DND-41 (cell line): ENCODE measurements around the gene HOTAIR.

Experiments used
- ATAC-seq: fragments of 200-7000 bp; cut with Tn5 transposase; 3 replicates; pipeline ENCODE4 v1.9.1; 2021; ENCODE audit warnings: low read depth; ENCODE audit not compliant: insufficient read depth
- DNase-seq: peaks from one replicate; pipeline ENCODE4 v3.0.0-alpha.2; 2020
- H2AFZ ChIP-seq: 2 replicates; pipeline ENCODE4 v1.6.0; 2012; ENCODE audit warnings: low read depth, low read length
- H3K27ac ChIP-seq: 2 replicates; pipeline ENCODE4 v1.5.1; 2012; ENCODE audit warnings: low read length, inconsistent platforms
- H3K27me3 ChIP-seq: fragments of 200-600 bp; sonication (generic); 2 replicates; pipeline ENCODE4 v1.6.0; 2012; ENCODE audit warnings: low read length, mild to moderate bottlenecking, inconsistent platforms; ENCODE audit not compliant: insufficient read depth, poor library complexity
- H3K36me3 ChIP-seq: 2 replicates; pipeline ENCODE4 v1.5.1; 2012; ENCODE audit warnings: low read length, inconsistent platforms; ENCODE audit not compliant: insufficient read depth
- H3K4me1 ChIP-seq: 2 replicates; pipeline ENCODE4 v1.5.1; 2012; ENCODE audit warnings: mild to moderate bottlenecking, low read length; ENCODE audit not compliant: insufficient read depth
- H3K4me2 ChIP-seq: 2 replicates; pipeline ENCODE4 v1.6.0; 2012; ENCODE audit warnings: mild to moderate bottlenecking, moderate library complexity, low read length, inconsistent platforms; ENCODE audit not compliant: insufficient read depth
- H3K4me3 ChIP-seq, 2 experiments: fragments of 200-600 bp in 1 of 2; shearing (Covaris generic) in 1 of 2; 2 replicates each; pipeline ENCODE4 v1.5.1; 2012 to 2016; ENCODE audit warnings: inconsistent platforms in 2 of 2, low read length in 2 of 2, mild to moderate bottlenecking in 2 of 2, low read depth in 1 of 2, moderate library complexity in 1 of 2
- H3K79me2 ChIP-seq: 2 replicates; pipeline ENCODE4 v1.6.0; 2012; ENCODE audit warnings: low read length, inconsistent platforms; ENCODE audit not compliant: insufficient read depth
- H3K9ac ChIP-seq: 2 replicates; pipeline ENCODE4 v1.6.0; 2012; ENCODE audit warnings: low read depth, mild to moderate bottlenecking, inconsistent platforms, low read length, moderate library complexity
- H3K9me3 ChIP-seq: 2 replicates; pipeline ENCODE4 v1.5.1; 2012; ENCODE audit warnings: low read length, moderate library complexity, mild to moderate bottlenecking, inconsistent platforms; ENCODE audit not compliant: insufficient read depth, severe bottlenecking
- H4K20me1 ChIP-seq: 2 replicates; pipeline ENCODE4 v1.6.0; 2012; ENCODE audit warnings: low read length; ENCODE audit not compliant: insufficient read depth
- CTCF ChIP-seq: IDR thresholded peaks from 2 replicates; pipeline ENCODE4 v1.5.1; 2012; ENCODE audit warnings: borderline replicate concordance, low read length, moderate library complexity, mild to moderate bottlenecking; ENCODE audit not compliant: poor library complexity, severe bottlenecking; ENCODE audit errors: extremely low read depth
- EZH2 ChIP-seq: IDR thresholded peaks from 3 replicates; pipeline ENCODE4 v1.6.1; 2012; ENCODE audit warnings: borderline replicate concordance, low read depth, mild to moderate bottlenecking, moderate library complexity, low read length, inconsistent platforms; ENCODE audit not compliant: severe bottlenecking

The HOTAIR gene

GRCh38 chr12:53929527-53929926 is 45.2 kb downstream of the HOTAIR start:
- H3K4me1 ChIP-seq: no peaks in the 10 kb centered on the region
- H3K4me2 ChIP-seq: no peak overlapping the region
- no peak overlapping the region for H3K27ac ChIP-seq
- H2AFZ ChIP-seq: no peak overlapping the region
- H3K4me3 ChIP-seq: no peak overlapping the region
- ATAC-seq: no peak
- H3K27me3 ChIP-seq: peaks cover 45% of the 10 kb centered on the region
- no peak for DNase-seq
- H3K9ac ChIP-seq: no peak overlapping the region
- H3K36me3 ChIP-seq: no peaks in the 10 kb centered on the region
- no peaks in the 10 kb centered on the region for H4K20me1 ChIP-seq
- no peaks in the 10 kb centered on the region for H3K79me2 ChIP-seq
- TF ChIP-seq CTCF: no peak
- TF ChIP-seq EZH2: no peak
- no peaks in the 10 kb centered on the region for H3K9me3 ChIP-seq

- no peak overlapping the region for H3K27ac ChIP-seq
- H2AFZ ChIP-seq: no peak overlapping the region
- no peak overlapping the region for H3K4me3 ChIP-seq
- no peaks in the 10 kb centered on the region for H3K36me3 ChIP-seq
- H3K9me3 ChIP-seq: no peaks in the 10 kb centered on the region
- H3K79me2 ChIP-seq: no peaks in the 10 kb centered on the region
- no peak overlapping the region for H3K4me2 ChIP-seq
- no peak overlapping the region for H3K9ac ChIP-seq
- H3K27me3 ChIP-seq: peaks cover 44% of the 10 kb centered on the region
- TF ChIP-seq CTCF (no peak), EZH2 (no peak)
- no peaks in the 10 kb centered on the region for H4K20me1 ChIP-seq
- DNase-seq (no peak), ATAC-seq (no peak)
- no peaks in the 10 kb centered on the region for H3K4me1 ChIP-seq
These were observed 46.5 kb downstream of the HOTAIR start for GRCh38 chr12:53928054-53928835.

GRCh38 chr12:53927220-53928029 is 47.3 kb downstream of the HOTAIR start:
- Histone ChIP-seq H3K9me3 (no peaks in the 10 kb centered on the region), H4K20me1 (no peaks in the 10 kb centered on the region), H3K36me3 (no peaks in the 10 kb centered on the region), H3K4me1 (no peaks in the 10 kb centered on the region), H2AFZ (no peak overlapping the region), H3K9ac (no peak overlapping the region), H3K4me2 (no peak overlapping the region), H3K27ac (no peak overlapping the region), H3K79me2 (no peaks in the 10 kb centered on the region), H3K27me3 (peaks cover 43% of the 10 kb centered on the region), H3K4me3 (no peak overlapping the region)
- no peak for TF ChIP-seq EZH2
- no peak for TF ChIP-seq CTCF
- no peak for ATAC-seq
- DNase-seq: no peak
